ENCODE data around the gene ITSN1. TPM values are rescaled to one million over a fixed set of nuclear protein-coding genes. Genes with fewer than 3 reads are reported as not detected.

ITSN1 gene
- total RNA-seq, 2 donors from 2014 or later, result 50.9 to 78.6 TPM

- no peak overlapping the region for H3K4me3 ChIP-seq
- peaks cover 17% of the 10 kb centered on the region in 2 donors for H3K4me1 ChIP-seq (ENCODE audit: control insufficient read depth in 1 of 2, low read depth in 2 of 2)
- no peak overlapping the region for H3K27ac ChIP-seq
- no peak for ATAC-seq (ENCODE audit: insufficient number of reproducible peaks, low FRiP score, low read depth)
- DNase-seq (ENCODE audit: low spot score), result no peak
- TF ChIP-seq CTCF (IDR thresholded peaks at IDR 0.05), result no peak
- H3K27me3 ChIP-seq (replicated peaks; ENCODE audit: insufficient read depth), result no peaks in the 10 kb centered on the region
- H3K36me3 ChIP-seq, result no peaks in the 10 kb centered on the region
- no peaks in the 10 kb centered on the region for H3K9me3 ChIP-seq
These were observed 53.5 kb downstream of the ITSN1 start for GRCh38 chr21:33695813-33696212.

- Histone ChIP-seq H3K4me1 (ENCODE audit: control insufficient read depth in 1 of 2, low read depth in 2 of 2) (peaks cover 17% of the 10 kb centered on the region in 2 donors), H3K27ac (no peak overlapping the region), H3K27me3 (replicated peaks; ENCODE audit: insufficient read depth) (no peaks in the 10 kb centered on the region), H3K9me3 (no peaks in the 10 kb centered on the region), H3K36me3 (no peaks in the 10 kb centered on the region), H3K4me3 (no peak overlapping the region)
- DNase-seq (ENCODE audit: low spot score) (no peak), ATAC-seq (ENCODE audit: insufficient number of reproducible peaks, low FRiP score, low read depth) (no peak)
- no peak for TF ChIP-seq CTCF (IDR thresholded peaks at IDR 0.05)
These were observed 54.2 kb downstream of the ITSN1 start for GRCh38 chr21:33696465-33696864.

- Histone ChIP-seq H3K9me3 (no peaks in the 10 kb centered on the region), H3K27ac (no peak overlapping the region), H3K4me1 (ENCODE audit: control insufficient read depth in 1 of 2, low read depth in 2 of 2) (peaks cover 17% of the 10 kb centered on the region in 2 donors), H3K27me3 (replicated peaks; ENCODE audit: insufficient read depth) (no peaks in the 10 kb centered on the region), H3K36me3 (no peaks in the 10 kb centered on the region), H3K4me3 (no peak overlapping the region)
- no peak for TF ChIP-seq CTCF (IDR thresholded peaks at IDR 0.05)
- no peak for DNase-seq (ENCODE audit: low spot score)
- no peak for ATAC-seq (ENCODE audit: insufficient number of reproducible peaks, low FRiP score, low read depth)
These were observed 56.0 kb downstream of the ITSN1 start for GRCh38 chr21:33698087-33698860.

GRCh38 chr21:33699277-33699676, 57.0 kb downstream of the ITSN1 start:
- no peak for TF ChIP-seq CTCF (IDR thresholded peaks at IDR 0.05)
- Histone ChIP-seq H3K27ac (no peak overlapping the region), H3K9me3 (no peaks in the 10 kb centered on the region), H3K27me3 (replicated peaks; ENCODE audit: insufficient read depth) (no peaks in the 10 kb centered on the region), H3K4me3 (no peak overlapping the region), H3K4me1 (ENCODE audit: control insufficient read depth in 1 of 2, low read depth in 2 of 2) (peaks cover 17 to 22% of the 10 kb centered on the region in 2 donors), H3K36me3 (no peaks in the 10 kb centered on the region)
- ATAC-seq (ENCODE audit: insufficient number of reproducible peaks, low FRiP score, low read depth), result no peak
- DNase-seq (ENCODE audit: low spot score), result no peak

- Histone ChIP-seq H3K36me3 (no peaks in the 10 kb centered on the region), H3K27ac (no peak overlapping the region), H3K9me3 (no peaks in the 10 kb centered on the region), H3K27me3 (replicated peaks; ENCODE audit: insufficient read depth) (no peaks in the 10 kb centered on the region), H3K4me3 (no peak overlapping the region), H3K4me1 (ENCODE audit: control insufficient read depth in 1 of 2, low read depth in 2 of 2) (peaks cover 17 to 22% of the 10 kb centered on the region in 2 donors)
- TF ChIP-seq CTCF (IDR thresholded peaks at IDR 0.05), result no peak
- DNase-seq (ENCODE audit: low spot score) (no peak), ATAC-seq (ENCODE audit: insufficient number of reproducible peaks, low FRiP score, low read depth) (no peak)
These were observed 58.2 kb downstream of the ITSN1 start for GRCh38 chr21:33700491-33700890.
